Measurements from ENCODE around the gene CAMK4. TPM values are rescaled to one million over a fixed set of nuclear protein-coding genes. Genes with fewer than 3 reads are reported as not detected.

CAMK4 gene
- total RNA-seq (2021) (not detected in 2 replicates), Bru-seq, nascent RNA (percentile 5 among the genes with signal in this experiment), BruChase-seq, experiment 1, labeled RNA remaining after a 2-hour chase (percentile 4 among the genes with signal in this experiment), BruChase-seq, experiment 2, labeled RNA remaining after a 6-hour chase (percentile 4 among the genes with signal in this experiment)
- long read RNA-seq = 0 reads

DNA sequence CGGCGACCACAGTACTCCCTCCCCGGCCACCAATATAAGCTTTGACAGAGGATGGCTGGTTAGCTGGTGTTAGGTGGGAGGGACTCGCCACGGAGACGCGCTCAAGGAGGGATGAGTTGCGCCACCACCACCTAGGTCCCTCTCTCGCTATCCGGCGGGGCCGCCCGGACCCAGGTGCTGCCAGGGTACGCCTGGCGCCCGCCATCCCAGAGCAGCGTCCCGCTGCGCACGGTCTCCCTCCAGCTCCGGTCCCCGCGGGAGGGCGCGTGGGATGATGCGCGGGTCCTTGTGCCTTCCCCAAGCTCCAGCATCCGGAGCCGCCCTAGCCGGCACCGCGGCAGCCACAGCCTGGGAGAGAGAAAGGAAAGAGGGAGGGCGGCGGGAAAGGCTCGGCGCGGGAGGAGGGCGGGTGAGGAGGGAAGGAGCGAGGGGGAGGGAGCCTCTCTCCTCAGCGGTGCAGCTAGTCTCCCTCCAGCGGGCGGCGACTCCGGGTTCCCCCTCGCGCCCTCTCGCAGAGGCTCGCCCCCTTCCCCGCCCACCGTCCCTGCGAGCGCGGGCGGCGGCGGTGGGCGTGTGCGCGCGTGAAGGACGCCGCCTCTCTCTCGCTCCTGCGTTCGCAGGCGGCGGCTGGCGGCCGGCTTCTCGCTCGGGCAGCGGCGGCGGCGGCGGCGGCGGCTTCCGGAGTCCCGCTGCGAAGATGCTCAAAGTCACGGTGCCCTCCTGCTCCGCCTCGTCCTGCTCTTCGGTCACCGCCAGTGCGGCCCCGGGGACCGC, at the start of gene CAMK4:
CAMK4 (plus strand) TSS at position 598 of the 774 bp plus-strand sequence; CDS start at position 698, 100 bp downstream.
- Histone ChIP-seq H3K9me3 (ENCODE audit: insufficient read depth, low read depth) (no peaks in the 10 kb centered on the region), H3K4me2 (no peak within 1 kb of the TSS), H3K79me2 (ENCODE audit: low read depth) (no peaks in the 10 kb centered on the region), H3K27me3 (ENCODE audit: insufficient read depth, low read depth) (peaks cover 5% of the 10 kb centered on the region), H2AFZ (no peak within 1 kb of the TSS), H4K20me1 (ENCODE audit: insufficient read depth) (no peaks in the 10 kb centered on the region), H3K4me1 (replicated peaks; ENCODE audit: insufficient read depth) (no peaks in the 10 kb centered on the region), H3F3A (ENCODE audit: insufficient read depth, low read depth) (no peaks in the 10 kb centered on the region), H3K9me2 (ENCODE audit: insufficient read depth) (no peaks in the 10 kb centered on the region), H3K36me3 (ENCODE audit: low read depth) (no peaks in the 10 kb centered on the region), H3K4me3 (no peak within 1 kb of the TSS), H3K27ac (no peak within 1 kb of the TSS)
- no TSS peak for BruUV-seq (replicated peaks)
- DNase-seq = no peak
- ChIA-PET POLR2A (ENCODE audit: unreplicated experiment) (no interaction called here), CTCF (no interaction called here)
- intact Hi-C loops (cut with micrococcal nuclease; ENCODE audit: unreplicated experiment) = no loop called here
- TF ChIP-seq, protein P1, sequence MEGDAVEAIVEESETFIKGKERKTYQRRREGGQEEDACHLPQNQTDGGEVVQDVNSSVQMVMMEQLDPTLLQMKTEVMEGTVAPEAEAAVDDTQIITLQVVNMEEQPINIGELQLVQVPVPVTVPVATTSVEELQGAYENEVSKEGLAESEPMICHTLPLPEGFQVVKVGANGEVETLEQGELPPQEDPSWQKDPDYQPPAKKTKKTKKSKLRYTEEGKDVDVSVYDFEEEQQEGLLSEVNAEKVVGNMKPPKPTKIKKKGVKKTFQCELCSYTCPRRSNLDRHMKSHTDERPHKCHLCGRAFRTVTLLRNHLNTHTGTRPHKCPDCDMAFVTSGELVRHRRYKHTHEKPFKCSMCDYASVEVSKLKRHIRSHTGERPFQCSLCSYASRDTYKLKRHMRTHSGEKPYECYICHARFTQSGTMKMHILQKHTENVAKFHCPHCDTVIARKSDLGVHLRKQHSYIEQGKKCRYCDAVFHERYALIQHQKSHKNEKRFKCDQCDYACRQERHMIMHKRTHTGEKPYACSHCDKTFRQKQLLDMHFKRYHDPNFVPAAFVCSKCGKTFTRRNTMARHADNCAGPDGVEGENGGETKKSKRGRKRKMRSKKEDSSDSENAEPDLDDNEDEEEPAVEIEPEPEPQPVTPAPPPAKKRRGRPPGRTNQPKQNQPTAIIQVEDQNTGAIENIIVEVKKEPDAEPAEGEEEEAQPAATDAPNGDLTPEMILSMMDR (conservative IDR thresholded peaks at IDR 0.05) = no peak
- TF ChIP-seq EZH2 (IDR thresholded peaks at IDR 0.05; ENCODE audit: low read depth) = no peak

GRCh38 chr5:111183064-111183463, 41.1 kb upstream of the CAMK4 start:
- no peak for DNase-seq
- no peaks in the 10 kb centered on the region for H3K36me3 ChIP-seq (ENCODE audit: low read depth)
- intact Hi-C loops (cut with micrococcal nuclease; ENCODE audit: unreplicated experiment) = no loop called here
- no peaks in the 10 kb centered on the region for H4K20me1 ChIP-seq (ENCODE audit: insufficient read depth)
- H3K4me2 ChIP-seq = no peak overlapping the region
- no peaks in the 10 kb centered on the region for H3K9me2 ChIP-seq (ENCODE audit: insufficient read depth)
- no TSS peak for BruUV-seq (replicated peaks)
- ChIA-PET CTCF (no interaction called here), POLR2A (ENCODE audit: unreplicated experiment) (no interaction called here)
- H3F3A ChIP-seq (ENCODE audit: insufficient read depth, low read depth) = no peaks in the 10 kb centered on the region
- no peaks in the 10 kb centered on the region for H3K79me2 ChIP-seq (ENCODE audit: low read depth)
- H3K4me3 ChIP-seq = no peak overlapping the region
- no peak for TF ChIP-seq EZH2 (IDR thresholded peaks at IDR 0.05; ENCODE audit: low read depth)
- TF ChIP-seq, protein P1 (conservative IDR thresholded peaks at IDR 0.05) = no peak
- H3K27me3 ChIP-seq (ENCODE audit: insufficient read depth, low read depth) = no peaks in the 10 kb centered on the region
- H3K9me3 ChIP-seq (ENCODE audit: insufficient read depth, low read depth) = no peaks in the 10 kb centered on the region
- no peaks in the 10 kb centered on the region for H3K4me1 ChIP-seq (replicated peaks; ENCODE audit: insufficient read depth)
- no peak overlapping the region for H3K27ac ChIP-seq
- no peak overlapping the region for H2AFZ ChIP-seq

GRCh38 chr5:111187079-111187478, 37.1 kb upstream of the CAMK4 start:
- H3F3A ChIP-seq (ENCODE audit: insufficient read depth, low read depth) = no peaks in the 10 kb centered on the region
- no peaks in the 10 kb centered on the region for H3K79me2 ChIP-seq (ENCODE audit: low read depth)
- TF ChIP-seq EZH2 (IDR thresholded peaks at IDR 0.05; ENCODE audit: low read depth) = no peak
- ChIA-PET POLR2A (ENCODE audit: unreplicated experiment) (no interaction called here), CTCF (no interaction called here)
- H3K27me3 ChIP-seq (ENCODE audit: insufficient read depth, low read depth) = no peaks in the 10 kb centered on the region
- DNase-seq = no peak
- no peaks in the 10 kb centered on the region; the same call in 1 of the 2 replicates for H3K9me2 ChIP-seq (ENCODE audit: insufficient read depth)
- no peaks in the 10 kb centered on the region for H3K9me3 ChIP-seq (ENCODE audit: insufficient read depth, low read depth)
- no peak overlapping the region for H3K27ac ChIP-seq
- no peaks in the 10 kb centered on the region for H3K4me1 ChIP-seq (replicated peaks; ENCODE audit: insufficient read depth)
- BruUV-seq (replicated peaks) = no TSS peak
- H2AFZ ChIP-seq = no peak overlapping the region
- H3K36me3 ChIP-seq (ENCODE audit: low read depth) = no peaks in the 10 kb centered on the region
- no peak overlapping the region for H3K4me3 ChIP-seq
- no peaks in the 10 kb centered on the region for H4K20me1 ChIP-seq (ENCODE audit: insufficient read depth)
- intact Hi-C loops (cut with micrococcal nuclease; ENCODE audit: unreplicated experiment) = no loop called here
- no peak overlapping the region for H3K4me2 ChIP-seq

All from PC-9 (cell line).